GM18858 (cell line): ENCODE data around the gene WDR53.
"Not testable (repeated sequence)": the region's sequence is repeated elsewhere in the genome, so short reads cannot be mapped to it uniquely, and the experiment has no call there.

Experiments used
- ATAC-seq: cut with Tn5 transposase; IDR thresholded peaks from one replicate; pipeline ENCODE4 v1.9.1; 2021; ENCODE audit not compliant: unreplicated experiment

Gene WDR53

DNA sequence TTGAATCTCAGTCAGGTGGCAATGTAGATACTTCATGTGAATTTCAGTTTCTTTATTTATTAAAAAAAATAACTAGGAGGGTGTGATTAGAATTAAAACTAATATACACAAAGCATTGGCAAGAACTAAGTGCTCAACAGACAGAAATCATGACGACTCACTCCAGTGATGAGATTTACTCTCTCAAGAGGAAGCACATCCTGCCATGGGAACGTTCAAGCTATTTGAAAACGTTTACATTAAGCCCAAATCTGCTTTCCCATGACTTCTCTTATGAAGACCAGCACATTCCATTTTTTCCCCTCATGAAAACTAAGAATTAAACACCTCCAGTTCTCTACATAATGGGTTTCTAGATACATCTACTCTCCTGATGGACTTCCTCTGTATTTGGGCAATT is 8.5 kb downstream of the WDR53 start:
- ATAC-seq = no peak

DNA sequence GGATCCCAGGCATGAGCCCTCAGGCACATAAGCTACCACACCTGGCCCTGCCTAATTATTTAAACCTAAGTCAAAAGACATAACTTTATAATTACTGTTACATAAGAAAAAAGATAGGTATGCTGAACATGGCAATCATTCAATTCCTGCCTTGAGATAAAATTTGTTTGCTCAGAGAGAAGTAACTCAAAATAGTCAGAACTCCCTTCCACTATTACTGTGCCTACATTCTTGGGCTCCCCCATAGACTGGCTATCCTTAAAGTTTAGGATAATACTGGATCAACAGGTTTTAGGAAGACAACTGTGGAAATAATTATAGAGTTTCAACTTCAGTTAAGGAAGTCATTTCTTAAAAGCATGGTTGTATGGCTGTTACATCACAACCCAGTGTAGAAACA is 9.9 kb downstream of the WDR53 start:
- ATAC-seq = no peak

DNA sequence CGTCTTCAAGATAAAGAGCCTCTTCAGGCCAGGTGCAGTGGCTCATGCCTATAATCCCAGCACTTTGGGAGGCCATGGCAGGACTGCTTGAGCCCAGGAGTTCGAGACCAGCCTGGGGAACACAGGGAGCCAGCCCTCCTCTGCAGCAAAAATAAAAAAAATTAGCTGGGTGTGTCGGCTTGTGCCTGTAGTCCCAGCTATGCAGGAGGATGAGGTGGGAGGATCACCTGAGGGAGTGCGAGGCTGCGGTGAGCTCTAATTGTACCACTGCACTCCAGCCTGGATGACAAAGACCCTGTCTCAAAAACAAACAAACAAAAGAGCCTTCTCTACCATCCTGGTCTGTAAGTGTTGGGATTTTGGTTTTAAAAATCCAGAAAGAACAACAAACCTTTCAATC is 11.1 kb downstream of the WDR53 start:
- ATAC-seq = no peak

DNA sequence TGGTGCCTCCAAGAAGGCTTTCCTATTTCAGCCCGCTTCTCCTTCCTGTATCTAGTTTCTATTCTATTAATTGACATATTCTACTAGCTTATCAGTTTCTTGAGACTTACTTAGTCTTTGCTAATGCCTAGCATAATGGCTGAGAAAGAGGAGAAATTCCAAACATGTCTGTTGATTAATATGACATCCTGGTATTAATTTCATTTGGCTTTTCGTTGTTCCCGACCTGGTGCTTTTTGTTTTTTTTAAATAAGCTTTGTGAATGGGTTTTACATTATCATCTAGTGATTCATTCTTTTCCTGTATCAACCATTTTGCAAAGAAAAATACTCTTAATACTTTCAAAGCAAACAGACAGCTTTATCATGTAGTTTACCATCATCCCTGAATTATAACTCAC is 13.1 kb downstream of the WDR53 start:
- no peak for ATAC-seq

DNA sequence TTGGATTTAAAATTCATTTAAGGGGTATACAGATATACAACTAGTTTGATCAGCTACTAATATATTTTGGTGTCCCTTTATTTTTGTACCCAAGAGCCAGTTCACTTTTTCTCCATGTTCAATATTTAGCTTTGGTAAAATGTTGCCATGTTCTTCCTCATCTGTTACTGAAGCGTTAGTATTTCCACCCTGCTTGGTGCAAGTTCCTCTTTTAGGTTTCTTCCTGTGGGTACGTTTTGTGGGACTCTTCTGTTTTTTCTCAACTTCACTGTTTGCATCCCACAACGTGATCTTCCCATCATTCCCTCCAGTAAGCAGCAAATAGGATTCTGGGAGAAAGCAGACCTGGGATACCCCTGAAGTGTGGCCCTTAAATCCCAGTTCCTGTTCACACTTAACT is 14.1 kb downstream of the WDR53 start:
- ATAC-seq = no peak

DNA sequence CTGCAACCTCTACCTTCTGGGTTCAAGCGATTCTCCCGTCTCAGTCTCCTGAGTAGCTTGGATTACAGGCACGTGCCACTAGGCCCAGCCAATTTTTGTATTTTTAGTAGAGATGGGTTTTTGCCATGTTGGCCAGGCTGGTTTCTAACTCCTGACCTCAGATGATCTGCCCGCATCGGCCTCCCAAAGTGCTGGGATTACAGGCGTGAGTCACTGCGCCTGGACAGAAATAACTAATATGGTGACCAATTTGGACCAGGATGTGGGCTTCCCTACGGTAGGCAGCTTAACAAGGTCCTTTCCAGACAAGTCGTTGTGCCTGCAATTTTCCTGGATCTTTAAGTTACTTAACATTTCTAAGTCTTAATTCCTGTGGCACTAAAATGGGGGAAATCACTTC is 14.8 kb downstream of the WDR53 start:
- no peak for ATAC-seq

DNA sequence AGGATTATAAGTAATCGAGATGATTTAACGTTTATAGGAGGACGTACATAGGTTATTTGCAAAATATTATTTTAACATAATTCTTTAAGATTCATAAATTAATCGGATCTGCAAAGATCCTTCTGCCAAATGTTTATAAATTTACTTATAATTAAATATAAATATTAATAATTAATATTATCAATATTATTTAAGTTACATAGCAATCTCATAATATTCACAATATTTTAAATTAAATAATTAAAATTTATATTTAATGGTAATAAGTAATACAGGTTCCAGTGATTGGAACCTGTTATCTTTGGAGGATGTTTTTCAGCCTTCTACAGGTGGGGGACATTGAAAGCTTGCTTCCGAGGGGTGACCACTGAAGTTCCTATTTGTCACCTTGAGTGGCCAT is 16.1 kb downstream of the WDR53 start:
- no peak for ATAC-seq

DNA sequence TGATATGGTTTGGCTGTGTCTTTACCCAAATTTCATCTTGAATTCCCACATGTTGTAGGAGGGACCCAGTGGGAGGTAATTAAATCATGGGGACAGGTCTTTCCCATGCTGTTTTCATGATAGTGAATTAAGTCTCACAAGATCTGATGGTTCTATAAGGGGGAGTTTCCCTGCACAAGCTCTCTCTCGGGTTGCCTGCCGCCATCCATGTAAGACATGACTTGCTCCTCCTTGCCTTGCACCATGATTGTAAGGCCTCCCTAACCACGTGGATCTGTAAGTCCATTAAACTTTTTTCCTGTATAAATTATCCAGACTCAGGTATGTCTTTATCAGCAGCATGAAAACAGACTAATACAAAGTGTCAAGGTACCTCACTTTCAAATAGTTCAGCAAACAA is 18.2 kb downstream of the WDR53 start:
- not testable (repeated sequence) for ATAC-seq

DNA sequence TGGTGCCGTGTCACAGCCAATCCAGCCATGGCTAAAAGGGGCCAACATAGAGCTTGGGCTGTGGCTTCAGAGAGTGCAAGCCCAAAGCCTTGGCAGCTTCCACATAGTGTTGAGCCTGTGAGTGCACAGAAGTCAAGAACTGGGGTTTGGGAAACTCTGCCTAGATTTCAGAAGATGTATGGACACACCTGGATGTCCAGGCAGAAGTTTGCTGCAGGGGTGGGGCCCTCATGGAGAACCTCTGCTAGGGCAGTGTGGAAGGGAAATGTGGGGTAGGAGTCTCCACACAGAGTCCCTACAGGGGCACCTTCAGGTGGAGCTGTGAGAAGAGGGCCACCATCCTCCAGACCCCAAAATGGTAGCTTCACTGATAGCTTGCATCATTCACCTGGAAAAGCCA is 19.0 kb downstream of the WDR53 start:
- ATAC-seq = not testable (repeated sequence)

DNA sequence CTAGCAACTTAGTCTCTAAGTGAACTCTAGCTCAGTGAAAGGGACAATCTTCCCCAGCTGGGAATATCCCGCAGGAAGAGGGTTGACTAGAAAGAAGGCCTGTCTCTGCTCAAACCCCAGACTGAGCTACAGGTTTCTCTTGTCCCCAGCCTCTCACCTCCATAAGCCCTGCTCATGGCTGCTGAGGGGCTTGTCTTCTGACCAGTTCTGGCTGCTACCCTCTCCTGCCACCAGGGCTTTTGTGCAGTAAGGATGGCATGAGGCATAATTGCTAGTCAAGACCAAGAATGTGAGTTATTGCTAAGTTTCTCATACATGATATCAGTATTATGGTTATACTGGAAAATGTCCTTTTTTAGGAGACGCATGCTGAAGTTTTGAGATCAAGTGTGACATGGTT is 21.3 kb downstream of the WDR53 start:
- ATAC-seq = no peak

DNA sequence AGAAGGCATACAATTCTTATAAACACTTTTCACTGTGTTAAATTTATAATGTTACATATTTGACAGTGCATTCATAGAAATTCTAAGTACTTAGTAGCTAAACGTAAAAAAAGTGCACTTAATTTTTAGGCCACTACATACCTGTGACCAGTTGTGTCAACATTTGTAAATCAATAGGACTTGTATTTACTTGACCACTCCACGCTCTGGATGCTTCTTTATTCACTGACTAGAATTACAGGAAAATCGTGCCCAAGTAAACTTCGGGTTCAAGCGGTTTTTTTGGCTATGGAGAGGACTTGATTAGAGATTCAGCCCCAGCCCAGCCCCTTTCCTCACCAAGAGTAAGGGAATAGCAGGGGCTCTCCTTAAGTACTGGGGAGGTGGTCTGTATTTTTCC is 21.8 kb downstream of the WDR53 start:
- no peak for ATAC-seq

DNA sequence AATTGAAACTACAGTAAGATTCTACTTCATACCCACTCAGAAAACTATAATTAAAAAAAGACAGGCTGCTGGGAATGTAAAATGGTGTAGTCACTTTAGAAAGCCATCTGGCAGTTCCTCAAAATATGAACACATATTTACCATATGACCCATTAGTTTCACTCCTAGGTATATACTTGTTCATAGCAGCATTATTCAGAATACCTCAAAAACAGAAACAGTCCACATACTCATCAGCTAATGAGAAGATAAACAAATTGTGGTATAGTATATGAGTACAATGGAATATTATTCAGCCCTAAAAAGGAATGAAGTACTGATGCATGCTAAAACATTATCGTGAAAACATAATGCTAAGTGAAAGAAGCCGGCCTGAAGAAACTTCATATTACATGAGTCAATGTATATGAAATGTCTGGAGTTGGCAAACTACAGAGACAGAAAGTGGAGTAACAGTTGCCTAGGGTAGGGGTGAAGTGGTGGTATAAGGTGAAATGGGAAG is 23.8 kb downstream of the WDR53 start:
- ATAC-seq = no peak

DNA sequence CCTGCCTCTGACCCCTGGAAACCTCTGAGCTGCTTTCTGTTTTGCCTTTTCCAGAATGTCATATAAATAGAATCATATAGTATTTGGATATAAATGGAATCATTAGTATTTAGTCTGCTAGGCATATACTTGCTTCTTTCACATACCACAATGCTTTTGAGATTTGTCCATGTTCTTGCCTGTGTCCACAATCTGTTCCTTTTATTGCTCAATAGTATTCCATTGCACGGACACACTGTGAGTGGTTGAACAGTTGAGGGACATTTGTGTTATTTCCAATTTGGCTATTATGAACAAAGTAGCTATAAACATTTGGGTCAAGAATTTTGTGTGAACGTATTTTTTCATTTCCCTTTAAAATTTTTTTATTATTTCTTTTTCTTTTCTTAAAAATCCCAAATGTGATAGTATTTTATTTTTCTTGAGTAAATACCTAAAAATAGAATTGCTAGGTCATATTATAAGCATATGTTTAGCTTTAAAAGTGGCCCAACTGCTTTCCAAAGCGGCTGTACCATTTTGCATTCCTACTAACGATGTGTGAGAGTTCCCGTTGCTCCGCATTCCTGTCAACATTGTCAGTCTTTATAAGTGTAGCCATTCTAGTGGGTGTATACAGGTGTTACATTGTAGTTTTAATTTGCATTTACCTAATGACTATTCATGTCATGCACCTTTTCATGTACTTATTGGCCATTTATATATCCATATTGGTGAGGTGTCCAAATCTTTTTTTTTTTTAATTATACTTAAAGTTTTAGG is 26.5 kb downstream of the WDR53 start:
- no peak for ATAC-seq

DNA sequence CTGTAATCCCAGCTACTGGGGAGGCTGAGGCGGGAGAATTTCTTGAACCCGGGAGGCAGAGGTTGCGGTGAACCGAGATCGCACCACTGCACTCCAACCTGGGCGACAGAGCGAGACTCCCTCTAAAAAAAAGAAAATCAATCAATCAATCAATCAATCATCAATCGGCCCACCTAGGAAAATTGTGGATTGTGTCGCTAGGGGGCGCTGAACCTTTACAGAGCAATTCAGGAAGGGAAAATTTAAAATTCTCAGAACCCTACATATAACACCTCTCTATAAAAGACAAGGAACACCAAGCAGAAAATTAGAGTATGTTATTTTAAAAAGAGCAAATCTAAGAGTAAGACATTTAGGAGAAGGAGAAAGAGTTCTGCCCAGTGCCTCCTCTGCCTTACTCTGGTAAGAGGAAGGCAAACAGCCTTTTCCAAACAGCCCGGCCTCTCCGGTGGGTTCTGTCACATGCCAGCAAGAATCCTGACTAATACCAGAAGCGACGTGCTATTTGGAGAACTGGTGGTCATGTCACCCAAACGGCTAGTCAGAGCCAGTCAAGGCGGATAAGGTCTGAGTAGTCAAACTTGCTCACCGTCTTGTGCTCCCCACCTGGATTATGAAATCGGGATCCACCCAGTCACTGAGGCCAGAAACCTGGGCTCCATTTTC is 30.9 kb downstream of the WDR53 start:
- ATAC-seq = no peak

DNA sequence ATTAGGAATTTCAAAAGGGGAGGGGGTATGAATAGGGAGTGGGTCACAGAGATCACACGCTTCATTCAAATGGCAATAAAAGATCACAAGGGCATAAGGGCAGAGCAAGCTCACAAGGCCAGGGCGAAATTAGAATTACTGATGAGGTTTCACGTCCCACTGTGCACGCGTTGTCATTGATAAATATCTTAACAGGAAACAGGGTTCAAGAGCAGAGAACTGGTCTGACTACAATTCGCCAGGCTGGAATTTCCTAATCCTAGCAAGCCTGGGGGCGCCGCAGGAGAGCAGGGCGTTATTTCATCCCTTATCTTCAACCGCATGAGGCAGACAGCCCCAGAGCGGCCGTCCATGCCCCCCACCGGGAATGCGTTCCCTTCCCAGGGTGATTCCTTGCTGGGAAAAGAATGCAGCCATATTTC is 35.1 kb downstream of the WDR53 start:
- ATAC-seq = no peak

DNA sequence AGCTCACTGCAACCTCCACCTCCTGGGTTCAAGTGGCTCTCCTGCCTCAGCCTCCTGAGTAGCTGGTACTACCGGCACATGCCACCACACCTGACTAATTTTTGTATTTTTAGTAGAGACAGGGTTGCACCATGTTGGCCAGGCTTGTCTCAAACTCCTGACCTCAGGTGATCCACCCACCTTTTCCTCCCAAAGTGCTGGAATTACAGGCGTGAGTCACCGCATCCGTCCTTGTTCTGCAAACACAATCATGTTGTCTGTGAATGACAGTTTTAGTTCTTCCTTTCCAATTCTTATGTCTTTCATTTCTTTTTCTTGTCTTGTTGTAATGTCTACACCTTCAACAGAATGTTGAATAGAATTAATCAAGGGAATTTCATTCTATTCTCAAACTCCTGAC is 36.9 kb downstream of the WDR53 start:
- ATAC-seq = no peak

DNA sequence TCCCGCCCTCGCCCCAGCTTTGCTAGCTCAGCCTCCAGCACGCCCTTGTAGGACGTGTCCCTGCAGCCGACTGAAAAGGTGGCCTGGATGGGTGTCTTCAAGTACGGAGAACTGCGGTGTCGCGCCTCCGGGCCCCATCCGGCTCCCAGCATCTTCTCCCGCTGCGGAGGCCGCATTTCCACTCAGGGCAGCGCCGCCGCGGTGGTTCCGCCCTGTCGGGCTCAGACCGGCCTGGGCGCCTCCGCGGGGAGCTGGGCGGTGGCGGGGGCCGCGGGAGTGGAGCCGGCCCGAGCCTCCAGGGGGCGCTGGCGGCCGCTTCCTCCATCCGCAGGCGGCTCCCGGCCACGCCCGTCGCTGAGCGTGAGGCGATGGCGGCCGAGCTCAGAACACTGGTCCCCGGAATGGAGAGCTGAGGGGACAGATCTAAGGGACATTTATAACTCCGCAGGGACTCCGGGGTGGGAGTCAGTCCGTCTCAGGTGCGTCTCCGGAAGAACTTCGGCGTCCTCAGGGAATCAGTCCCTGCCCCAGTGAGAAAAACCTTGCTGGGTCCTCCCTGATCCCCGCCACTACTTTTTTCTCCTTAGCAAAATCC is 39.6 kb downstream of the WDR53 start:
- ATAC-seq = no peak

DNA sequence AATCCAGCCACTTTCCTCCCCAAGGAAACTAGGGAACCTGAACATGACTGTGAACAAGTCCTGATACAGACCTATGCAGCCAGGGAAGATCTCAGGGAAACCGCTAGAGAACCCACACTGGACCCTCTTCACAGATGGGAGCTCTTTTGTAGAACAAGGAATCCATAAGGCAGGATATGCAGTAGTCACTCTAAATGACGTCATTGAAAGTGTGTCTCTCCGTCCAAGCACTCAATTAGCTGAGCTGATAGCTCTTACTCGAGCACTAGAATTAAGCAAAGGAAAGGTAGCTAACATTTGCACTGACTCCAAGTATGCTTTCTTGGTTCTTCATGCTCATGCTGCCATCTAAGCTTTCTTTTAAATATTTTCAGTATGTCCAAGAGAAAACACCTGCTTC is 43.2 kb downstream of the WDR53 start:
- ATAC-seq = no peak

DNA sequence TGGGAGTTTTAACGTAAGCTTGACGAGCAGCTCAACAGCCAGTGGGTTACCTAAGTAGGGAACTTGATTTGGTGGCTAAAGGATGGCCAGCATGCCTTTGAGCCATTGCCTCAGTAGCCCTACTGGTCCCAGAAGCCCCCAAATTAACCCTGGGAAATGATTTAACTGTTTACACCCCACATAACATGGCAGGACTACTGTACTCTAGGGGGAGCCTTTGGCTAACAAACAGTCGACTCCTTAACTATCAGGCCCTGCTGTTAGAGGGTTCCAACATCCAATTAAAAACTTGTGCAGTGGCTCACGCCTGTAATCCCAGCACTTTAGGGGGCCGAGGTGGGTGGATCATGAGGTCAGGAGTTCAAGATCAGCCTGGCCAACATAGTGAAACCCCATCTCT is 43.8 kb downstream of the WDR53 start:
- ATAC-seq = no peak

DNA sequence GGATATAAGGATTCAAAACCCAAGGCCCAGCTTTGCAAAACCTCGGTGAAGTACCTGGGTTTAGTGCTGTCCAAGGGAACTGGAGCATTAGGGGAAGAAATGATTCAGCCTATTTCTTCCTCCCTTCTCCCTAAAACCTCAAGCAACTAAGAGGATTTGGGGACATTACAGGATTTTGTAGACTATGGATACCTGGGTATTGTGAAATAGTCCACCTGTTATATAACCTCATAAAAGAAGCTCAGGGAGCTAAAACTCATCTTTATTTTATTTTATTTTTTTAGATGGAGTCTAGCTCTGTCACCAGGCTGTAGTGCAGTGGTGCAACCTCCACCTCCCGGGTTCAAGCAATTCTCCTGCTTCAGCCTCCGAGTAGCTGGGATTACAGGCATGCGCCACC is 44.5 kb downstream of the WDR53 start:
- ATAC-seq = no peak

DNA sequence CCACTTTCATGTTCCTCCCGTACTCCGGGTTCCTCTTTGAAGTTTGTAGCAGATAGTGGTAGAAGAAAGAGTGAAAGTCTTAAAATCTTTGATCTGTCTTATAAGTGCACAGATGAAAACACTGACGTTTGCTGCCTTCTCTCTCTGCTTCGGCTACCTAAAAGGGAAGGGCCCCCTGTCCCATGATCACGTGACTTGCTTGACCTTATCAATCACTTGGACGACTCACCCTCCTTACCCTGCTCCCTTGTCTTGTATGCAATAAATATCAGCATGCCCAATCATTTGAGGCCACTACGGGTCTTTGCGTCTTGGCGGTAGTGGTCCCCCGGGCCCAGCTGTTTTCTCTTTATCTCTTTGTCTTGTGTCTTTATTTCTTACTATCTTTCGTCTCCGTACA is 47.1 kb downstream of the WDR53 start:
- ATAC-seq = not testable (repeated sequence)

DNA sequence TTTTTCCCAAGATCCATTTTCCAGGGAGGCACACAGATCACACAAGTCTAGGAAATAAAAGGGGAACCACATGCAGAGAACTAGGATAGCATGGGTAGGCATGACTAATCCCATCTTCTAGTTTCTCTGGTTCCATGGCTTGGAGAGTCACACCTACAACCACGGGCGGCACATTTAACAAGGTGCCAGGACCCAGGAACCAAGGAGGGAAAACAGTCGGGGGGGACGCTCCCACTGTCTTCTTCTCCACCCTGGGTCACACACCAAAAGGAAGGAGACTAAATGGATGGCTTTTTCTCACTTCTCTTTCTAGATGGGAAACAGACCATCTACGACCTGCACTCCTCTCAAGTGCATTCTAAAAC is 48.7 kb downstream of the WDR53 start:
- no peak for ATAC-seq
